K562 (cell line): ENCODE data around the gene SMARCB1. TPM values are rescaled to one million over a fixed set of nuclear protein-coding genes. Genes with fewer than 3 reads are reported as not detected.

ENCODE experiments used
- BCOR ChIP-seq: fragments of 450-650 bp; IDR thresholded peaks from 2 replicates; pipeline ENCODE4 v1.6.1; 2016
- CBX2 ChIP-seq: fragments of 200-600 bp; sonication (generic); IDR thresholded peaks from one replicate; pipeline ENCODE4 v1.6.1; 2012; ENCODE audit warnings: mild to moderate bottlenecking, low read length, inconsistent platforms; ENCODE audit not compliant: insufficient read depth, poor library complexity, severe bottlenecking
- CBX5 ChIP-seq: IDR thresholded peaks from 2 replicates; pipeline ENCODE4 v1.6.1; 2014; ENCODE audit warnings: low read depth, borderline replicate concordance
- CTBP1 ChIP-seq: fragments of 450-650 bp; IDR thresholded peaks from 2 replicates; pipeline ENCODE4 v1.6.1; 2016; ENCODE audit warnings: borderline replicate concordance
- ETS2 ChIP-seq: IDR thresholded peaks from 2 replicates; pipeline ENCODE4 v1.6.1; 2016; ENCODE audit warnings: borderline replicate concordance, missing genetic modification characterization, mild to moderate bottlenecking, moderate library complexity, missing compliant biosample characterization; ENCODE audit not compliant: poor library complexity, severe bottlenecking
- HLTF ChIP-seq: fragments of 450-650 bp; IDR thresholded peaks from 2 replicates; pipeline ENCODE4 v1.6.1; 2016
- HMGN3 ChIP-seq: IDR thresholded peaks from 2 replicates; pipeline ENCODE4 v1.6.1; 2011; ENCODE audit warnings: borderline replicate concordance, low read depth, mild to moderate bottlenecking, mixed read lengths, low read length; ENCODE audit not compliant: insufficient read length; ENCODE audit errors: extremely low read depth
- MBD2 ChIP-seq: sonication (generic); IDR thresholded peaks from 2 replicates; pipeline ENCODE4 v1.6.1; 2016; ENCODE audit warnings: low read depth, borderline replicate concordance
- PPARD ChIP-seq: fragments of 250-450 bp; sonication (Bioruptor Pico); IDR thresholded peaks from 2 replicates; pipeline ENCODE4 v1.8.0; 2022; ENCODE audit warnings: inconsistent platforms, mild to moderate bottlenecking, moderate library complexity
- RBM34 ChIP-seq: fragments of 200-400 bp; formaldehyde crosslinking; IDR thresholded peaks from 2 replicates; pipeline ENCODE4 v1.6.1; 2018; ENCODE audit warnings: low read length, borderline replicate concordance; ENCODE audit not compliant: insufficient read depth
- RERE ChIP-seq: sonication (generic); formaldehyde crosslinking; IDR thresholded peaks from 2 replicates; pipeline ENCODE4 v1.8.0; 2023; ENCODE audit warnings: missing genetic modification reagents, mild to moderate bottlenecking, borderline replicate concordance
- SMARCE1 ChIP-seq: fragments of 450-650 bp; IDR thresholded peaks from 2 replicates; pipeline ENCODE4 v1.7.1; 2016; ENCODE audit warnings: mild to moderate bottlenecking
- SRSF1 ChIP-seq: fragments of 200-400 bp; formaldehyde crosslinking; IDR thresholded peaks from 2 replicates; pipeline ENCODE4 v1.6.1; 2017; ENCODE audit warnings: mild to moderate bottlenecking, low read depth, low read length, moderate library complexity
- SRSF7 ChIP-seq: fragments of 200-400 bp; formaldehyde crosslinking; optimal IDR thresholded peaks from 2 replicates; pipeline ENCODE3; 2017; ENCODE audit warnings: mild to moderate bottlenecking, low read depth, low read length
- TAF1 ChIP-seq: IDR thresholded peaks from 2 replicates; pipeline ENCODE4 v1.6.1; 2011; ENCODE audit warnings: mild to moderate bottlenecking, low read length, moderate library complexity; ENCODE audit not compliant: insufficient read depth, control insufficient read depth, severe bottlenecking; ENCODE audit errors: extremely low read depth
- ZFP30 ChIP-seq: fragments of 250-450 bp; sonication (Bioruptor Pico); IDR thresholded peaks from 2 replicates; pipeline ENCODE4 v1.8.0; 2022; ENCODE audit warnings: moderate library complexity, mild to moderate bottlenecking, inconsistent platforms, borderline replicate concordance
- ZNF707 ChIP-seq: fragments of 250-450 bp; sonication (Bioruptor Pico); conservative IDR thresholded peaks from 2 replicates; pipeline ENCODE4 v1.8.0; 2022; ENCODE audit warnings: inconsistent platforms, mild to moderate bottlenecking, moderate library complexity
- ZNF77 ChIP-seq: fragments of 250-450 bp; sonication (Bioruptor Pico); IDR thresholded peaks from 2 replicates; pipeline ENCODE4 v1.5.0; 2020
- polyA plus RNA-seq, 8 experiments: library from polyadenylated mRNA; depleted of rRNA in 4 of 8; stranded (reverse) in 5 of 8; unstranded in 3 of 8; fragments of >200 nt; fragmentation: Nextera tagmentation in 2 of 8; fragmentation: Illumina TruSeq in 1 of 8; extraction: Ambion mirVana in 2 of 8; extraction: Trizol in 1 of 8; gene quantifications; 2 replicates each; pipeline versions ENCODE4 v1.2.1 to v1.2.3, GENCODE V29; 2011 to 2014; ENCODE audit warnings: inconsistent platforms in 1 of 8, missing spikeins in 1 of 8
- total RNA-seq, 7 experiments: library from RNA; depleted of rRNA in 6 of 7; stranded (reverse); fragments of >200 nt in 6 of 7; fragmentation: Illumina TruSeq in 2 of 7; extraction: Trizol in 2 of 7; gene quantifications; 2 replicates each; pipeline versions ENCODE4 v1.2.1 to v1.2.3, GENCODE V29; 2011 to 2021; ENCODE audit warnings: low replicate concordance in 1 of 7
- TF ChIP-seq, protein P1 (sequence below): fragments of 450-650 bp; formaldehyde crosslinking; IDR thresholded peaks from 2 replicates; pipeline ENCODE4 v1.4.0; 2020; ENCODE audit warnings: mild to moderate bottlenecking, moderate library complexity
- TF ChIP-seq, protein P2 (sequence below): conservative IDR thresholded peaks from 2 replicates; pipeline ENCODE4 v1.6.1; 2011; ENCODE audit warnings: low read depth, mild to moderate bottlenecking, low read length; ENCODE audit not compliant: control insufficient read depth

Gene SMARCB1
- total and polyA plus RNA-seq, 9 of the 15 experiments (the other 6 are each of a cell fraction or from before 2014, with no cell fraction given) = 1.2 to 113 (median 65.4) TPM

DNA sequence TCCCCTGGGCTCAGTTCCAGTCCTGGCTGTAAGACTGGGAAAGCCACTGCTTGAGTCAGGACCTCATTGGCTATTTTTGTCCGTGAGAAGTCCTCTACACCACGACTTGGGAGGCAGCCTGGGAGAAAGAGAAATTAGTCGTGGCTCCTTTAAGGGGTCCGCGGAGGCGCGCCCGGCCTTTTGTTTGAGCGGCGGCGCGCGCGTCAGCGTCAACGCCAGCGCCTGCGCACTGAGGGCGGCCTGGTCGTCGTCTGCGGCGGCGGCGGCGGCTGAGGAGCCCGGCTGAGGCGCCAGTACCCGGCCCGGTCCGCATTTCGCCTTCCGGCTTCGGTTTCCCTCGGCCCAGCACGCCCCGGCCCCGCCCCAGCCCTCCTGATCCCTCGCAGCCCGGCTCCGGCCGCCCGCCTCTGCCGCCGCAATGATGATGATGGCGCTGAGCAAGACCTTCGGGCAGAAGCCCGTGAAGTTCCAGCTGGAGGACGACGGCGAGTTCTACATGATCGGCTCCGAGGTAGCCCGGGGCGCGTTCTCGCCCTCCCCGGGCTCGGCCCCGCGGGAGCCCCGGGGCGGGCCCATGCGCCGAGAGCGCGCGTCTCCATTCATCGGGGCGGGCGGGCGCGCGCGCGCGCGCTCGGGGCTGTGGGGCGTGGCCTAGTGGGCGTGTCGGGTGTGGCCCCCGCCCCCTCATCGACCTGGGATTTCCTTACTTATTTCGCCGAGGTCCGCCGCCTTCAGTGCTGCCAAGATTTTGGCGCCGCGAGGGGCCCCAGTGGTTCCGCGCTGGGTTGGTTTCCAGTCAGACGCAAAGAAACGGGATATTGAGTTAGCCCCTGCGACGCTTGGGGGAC, at the start of gene SMARCB1 (continued):
- TF ChIP-seq RERE (CRISPR knock-in tag) (no peak), HLTF (no peak), CBX5 (no peak), BCOR (no peak), ZNF77 (CRISPR knock-in tag) (no peak), CTBP1 (0 out of 2 replicates have a peak, but pooled peaks have one; percentile 48), CBX2 (no peak), MBD2 (peak; percentile 43; the same call in 1 of the 2 replicates), ZFP30 (CRISPR knock-in tag) (no peak), RBM34 (no peak), ZNF707 (CRISPR knock-in tag) (no peak), SRSF7 (no peak), PPARD (CRISPR knock-in tag) (no peak), SRSF1 (no peak), SMARCE1 (no peak; the same call in 1 of the 2 replicates), HMGN3 (peak; percentile 49), ETS2 (no peak), TAF1 (peak; percentile 70)
- TF ChIP-seq, protein P1, sequence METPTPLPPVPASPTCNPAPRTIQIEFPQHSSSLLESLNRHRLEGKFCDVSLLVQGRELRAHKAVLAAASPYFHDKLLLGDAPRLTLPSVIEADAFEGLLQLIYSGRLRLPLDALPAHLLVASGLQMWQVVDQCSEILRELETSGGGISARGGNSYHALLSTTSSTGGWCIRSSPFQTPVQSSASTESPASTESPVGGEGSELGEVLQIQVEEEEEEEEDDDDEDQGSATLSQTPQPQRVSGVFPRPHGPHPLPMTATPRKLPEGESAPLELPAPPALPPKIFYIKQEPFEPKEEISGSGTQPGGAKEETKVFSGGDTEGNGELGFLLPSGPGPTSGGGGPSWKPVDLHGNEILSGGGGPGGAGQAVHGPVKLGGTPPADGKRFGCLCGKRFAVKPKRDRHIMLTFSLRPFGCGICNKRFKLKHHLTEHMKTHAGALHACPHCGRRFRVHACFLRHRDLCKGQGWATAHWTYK (CRISPR knock-in tag) = peak; percentile 29; the same call in 1 of the 2 replicates
- TF ChIP-seq, protein P2, sequence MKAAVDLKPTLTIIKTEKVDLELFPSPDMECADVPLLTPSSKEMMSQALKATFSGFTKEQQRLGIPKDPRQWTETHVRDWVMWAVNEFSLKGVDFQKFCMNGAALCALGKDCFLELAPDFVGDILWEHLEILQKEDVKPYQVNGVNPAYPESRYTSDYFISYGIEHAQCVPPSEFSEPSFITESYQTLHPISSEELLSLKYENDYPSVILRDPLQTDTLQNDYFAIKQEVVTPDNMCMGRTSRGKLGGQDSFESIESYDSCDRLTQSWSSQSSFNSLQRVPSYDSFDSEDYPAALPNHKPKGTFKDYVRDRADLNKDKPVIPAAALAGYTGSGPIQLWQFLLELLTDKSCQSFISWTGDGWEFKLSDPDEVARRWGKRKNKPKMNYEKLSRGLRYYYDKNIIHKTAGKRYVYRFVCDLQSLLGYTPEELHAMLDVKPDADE = no peak
